ENCODE measurements around the gene ZAR1L.

Gene ZAR1L

GRCh38 chr13:32297206-32297605 is 18.0 kb downstream of the ZAR1L start:
- ChIA-PET POLR2A (no interaction called here), CTCF (no interaction called here)
- H3K36me3 ChIP-seq (ENCODE audit: control insufficient read depth in 2 of 2, insufficient read depth in 1 of 2, low read length in 2 of 2): no peaks in the 10 kb centered on the region
- no peak for TF ChIP-seq ZNF571 (tag by site-specific recombination; IDR thresholded peaks at IDR 0.05)
- no peak for TF ChIP-seq PRDM2 (tag by site-specific recombination; IDR thresholded peaks at IDR 0.05; ENCODE audit: borderline replicate concordance)
- H3K9me3 ChIP-seq (ENCODE audit: control insufficient read depth, insufficient read depth, low read depth, low read length): no peaks in the 10 kb centered on the region
- H3K4me3 ChIP-seq (ENCODE audit: low read depth, low read length): no peak overlapping the region
- no peaks in the 10 kb centered on the region for H3K4me1 ChIP-seq (ENCODE audit: control insufficient read depth, insufficient read depth, low read length)
- no peak overlapping the region for H3K27ac ChIP-seq (ENCODE audit: extremely low read depth, low read depth, low read length)

GRCh38 chr13:32285633-32285965 is 29.6 kb downstream of the ZAR1L start:
- TF ChIP-seq YY1 (tag by site-specific recombination; IDR thresholded peaks at IDR 0.05) (no peak), ZNF398 (tag by site-specific recombination; IDR thresholded peaks at IDR 0.05) (no peak), ZNF473 (tag by site-specific recombination; IDR thresholded peaks at IDR 0.05) (no peak), ZNF18 (tag by site-specific recombination; IDR thresholded peaks at IDR 0.05) (no peak), ZNF394 (tag by site-specific recombination; IDR thresholded peaks at IDR 0.05; ENCODE audit: borderline replicate concordance) (no peak), ZNF311 (tag by site-specific recombination; IDR thresholded peaks at IDR 0.05; ENCODE audit: borderline replicate concordance) (no peak), ZNF239 (tag by site-specific recombination; IDR thresholded peaks at IDR 0.05) (no peak), BCL11B (tag by site-specific recombination; IDR thresholded peaks at IDR 0.05; ENCODE audit: low read depth) (no peak), ZNF658 (tag by site-specific recombination; IDR thresholded peaks at IDR 0.05) (no peak), GFI1B (tag by site-specific recombination; IDR thresholded peaks at IDR 0.05) (no peak), ZSCAN4 (tag by site-specific recombination; IDR thresholded peaks at IDR 0.05) (no peak), YY2 (tag by site-specific recombination; IDR thresholded peaks at IDR 0.05) (no peak), ZNF280C (tag by site-specific recombination; IDR thresholded peaks at IDR 0.05) (no peak), ZFP37 (tag by site-specific recombination; IDR thresholded peaks at IDR 0.05) (no peak), ZFP3 (tag by site-specific recombination; IDR thresholded peaks at IDR 0.05; ENCODE audit: low read depth) (no peak)
- ChIA-PET POLR2A (interaction anchor here (0.6 to 1.3 kb wide), 2 partner anchors 19 to 30 kb away, joined by 3 to 7 read pairs; partner anchors contain the start of genes BRCA2 and ZAR1L), CTCF (no interaction called here)
- Histone ChIP-seq H3K9me3 (ENCODE audit: control insufficient read depth, insufficient read depth, low read depth, low read length) (no peaks in the 10 kb centered on the region), H3K4me1 (ENCODE audit: control insufficient read depth, insufficient read depth, low read length) (peaks cover 13% of the 10 kb centered on the region), H3K4me3 (ENCODE audit: low read depth, low read length) (no peak overlapping the region), H3K36me3 (ENCODE audit: control insufficient read depth in 2 of 2, insufficient read depth in 1 of 2, low read length in 2 of 2) (no peaks in the 10 kb centered on the region), H3K27ac (ENCODE audit: extremely low read depth, low read depth, low read length) (no peak overlapping the region)

Measured in HEK293 (cell line).